OCI-M1 (cell line): Measurements from ENCODE around the gene MSI2.
A peak's percentile ranks its signal among the peaks of the same experiment; 100 is the strongest.

Experiments
- DNase-seq: peaks from one replicate; lab custom pipeline; 2025; lab: John Stamatoyannopoulos, UW

MSI2 gene

GRCh38 chr17:57459286-57459915, 203.1 kb downstream of the MSI2 start:
- peak; percentile 68 for DNase-seq

DNA sequence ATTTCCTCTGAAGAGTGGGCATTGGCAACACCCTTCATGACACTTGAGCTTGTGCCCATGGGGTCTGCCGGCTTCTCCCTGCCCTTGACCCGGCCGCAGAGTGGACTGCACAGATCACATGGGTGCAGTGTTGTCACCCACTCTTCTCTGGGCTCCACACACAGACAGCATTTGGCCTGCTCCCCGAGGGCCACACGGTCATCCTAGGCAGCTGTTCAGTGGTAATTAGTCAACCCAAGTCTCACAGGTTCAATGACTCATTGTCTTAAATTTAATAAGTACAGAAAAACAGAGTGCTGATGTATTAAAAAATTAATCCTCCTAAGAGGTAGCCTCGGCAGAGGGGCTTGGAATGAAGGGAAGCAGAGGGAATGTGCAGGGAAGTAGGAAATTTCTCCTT, 204.8 kb downstream of the MSI2 start:
- DNase-seq, result no peak

DNA sequence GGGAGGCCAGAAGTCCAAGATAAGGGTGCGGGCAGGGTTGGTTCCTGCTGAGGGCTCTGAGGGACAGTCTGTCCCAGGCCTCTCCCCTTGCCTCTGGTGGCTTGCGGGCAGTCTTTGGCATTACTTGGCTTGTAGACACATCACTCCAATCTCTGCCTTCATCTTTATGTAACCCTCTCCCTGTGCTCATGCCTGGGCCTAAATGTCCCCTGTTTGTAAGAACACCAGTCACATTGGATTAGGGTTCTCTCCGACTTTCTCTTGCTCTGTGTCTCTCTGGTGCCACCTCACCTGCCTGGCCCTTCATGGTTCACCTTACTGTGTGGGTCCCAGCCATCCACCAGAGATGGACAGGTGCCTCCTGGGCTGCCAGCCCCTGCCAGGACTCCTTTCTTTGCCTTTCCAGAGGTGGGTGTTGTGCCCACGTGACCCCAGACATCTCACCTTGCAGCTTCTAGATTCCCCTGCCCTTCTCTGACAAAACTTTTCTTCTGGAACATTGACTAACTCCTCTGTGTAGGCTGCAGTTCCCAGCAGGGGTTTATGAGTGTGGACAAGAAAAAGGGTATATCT, 205.8 kb downstream of the MSI2 start:
- DNase-seq, result no peak

DNA sequence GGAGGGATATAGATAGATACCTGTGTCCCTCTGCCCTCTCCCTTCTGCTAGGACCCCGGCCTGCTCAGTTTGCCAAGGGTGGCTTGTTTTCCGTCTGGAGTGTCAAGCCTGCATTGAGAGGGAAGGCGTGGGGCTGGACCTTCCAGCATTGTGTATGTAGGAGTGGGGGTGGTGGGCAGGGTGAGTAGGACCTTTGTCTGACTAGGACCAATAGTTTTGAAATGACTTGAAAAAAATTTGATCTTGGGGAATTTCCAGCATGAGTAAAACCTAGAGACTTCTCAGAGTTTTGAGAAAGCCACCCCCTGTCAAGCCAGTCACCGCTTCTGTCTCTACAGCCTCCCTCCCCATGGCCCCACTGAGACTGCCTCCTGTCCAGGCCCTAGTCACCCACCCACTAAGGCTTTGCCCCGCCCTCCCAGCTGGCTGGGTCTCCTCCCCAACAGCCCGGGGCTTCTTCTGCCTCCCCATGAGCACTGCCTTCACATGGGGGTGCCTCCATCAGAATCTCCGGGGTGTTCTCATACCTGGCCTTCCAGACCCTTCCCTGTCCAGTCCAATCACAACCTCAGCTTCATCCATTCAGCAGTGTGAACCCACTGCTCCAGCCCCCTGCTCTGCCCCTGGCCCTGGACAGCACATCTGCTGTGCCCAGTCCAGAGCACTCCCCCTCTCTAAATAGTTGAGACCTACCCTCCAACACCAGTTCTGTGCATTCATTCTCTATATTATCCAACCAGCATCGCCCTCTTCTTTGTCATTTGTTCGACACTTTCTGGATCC, 207.0 kb downstream of the MSI2 start:
- DNase-seq, result no peak

GRCh38 chr17:57464191-57464864, 208.0 kb downstream of the MSI2 start:
- DNase-seq, result no peak

- no peak for DNase-seq
Observed at GRCh38 chr17:57465610-57466009, 209.3 kb downstream of the MSI2 start.

GRCh38 chr17:57466017-57466471, 209.7 kb downstream of the MSI2 start:
- no peak for DNase-seq

DNA sequence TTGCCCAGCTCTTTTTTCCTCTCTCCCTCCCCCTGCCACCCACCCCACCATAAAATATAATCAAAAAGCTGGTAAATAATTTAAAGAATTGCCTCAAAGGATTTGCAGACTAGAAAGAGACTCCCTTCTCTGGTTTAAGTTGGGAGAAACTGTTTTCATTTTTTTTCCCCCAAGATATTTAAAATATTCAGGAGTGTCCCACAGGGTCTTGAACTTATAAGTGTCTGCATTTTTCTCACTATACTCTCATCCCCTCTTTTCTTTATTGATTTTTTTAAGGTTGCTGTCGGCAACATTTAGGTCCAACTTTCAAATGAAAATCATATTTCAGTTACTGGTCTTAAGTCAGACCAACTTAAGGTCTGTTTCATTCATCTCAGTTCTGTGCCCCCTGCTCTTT, 210.2 kb downstream of the MSI2 start:
- no peak for DNase-seq

- no peak for DNase-seq
Observed at GRCh38 chr17:57467226-57467625, 210.9 kb downstream of the MSI2 start.

- no peak for DNase-seq
Observed at GRCh38 chr17:57467801-57468200, 211.5 kb downstream of the MSI2 start.

- DNase-seq, result no peak
Observed at GRCh38 chr17:57468932-57469775, 212.8 kb downstream of the MSI2 start.

GRCh38 chr17:57470906-57471305, 214.6 kb downstream of the MSI2 start:
- DNase-seq, result no peak

DNA sequence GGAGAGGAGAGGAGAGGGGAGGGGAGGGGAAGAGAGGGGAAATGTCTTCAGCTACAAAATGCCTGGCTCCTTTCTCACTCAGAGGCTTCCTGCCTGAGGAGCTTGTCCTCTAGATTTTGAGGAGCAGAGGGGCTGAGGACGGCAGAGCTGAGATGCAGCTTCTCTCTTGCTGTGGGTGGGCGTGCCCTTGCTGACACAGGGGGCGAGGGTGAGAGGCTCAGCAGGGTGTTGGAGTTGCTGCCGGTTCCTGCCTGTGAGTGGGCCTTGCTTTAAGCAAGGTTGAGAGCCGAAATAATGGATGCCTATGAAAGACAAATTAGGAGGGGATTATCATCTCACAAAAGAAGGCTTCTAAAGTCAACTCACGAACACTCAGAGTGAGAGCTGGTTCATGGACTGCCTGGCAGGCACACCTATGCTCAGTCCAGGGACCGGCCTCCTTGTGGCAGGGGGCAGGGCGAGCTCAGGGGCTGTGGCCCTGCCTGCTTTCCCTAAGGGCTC, 215.6 kb downstream of the MSI2 start:
- no peak for DNase-seq

GRCh38 chr17:57475796-57476195, 219.5 kb downstream of the MSI2 start:
- no peak for DNase-seq

DNA sequence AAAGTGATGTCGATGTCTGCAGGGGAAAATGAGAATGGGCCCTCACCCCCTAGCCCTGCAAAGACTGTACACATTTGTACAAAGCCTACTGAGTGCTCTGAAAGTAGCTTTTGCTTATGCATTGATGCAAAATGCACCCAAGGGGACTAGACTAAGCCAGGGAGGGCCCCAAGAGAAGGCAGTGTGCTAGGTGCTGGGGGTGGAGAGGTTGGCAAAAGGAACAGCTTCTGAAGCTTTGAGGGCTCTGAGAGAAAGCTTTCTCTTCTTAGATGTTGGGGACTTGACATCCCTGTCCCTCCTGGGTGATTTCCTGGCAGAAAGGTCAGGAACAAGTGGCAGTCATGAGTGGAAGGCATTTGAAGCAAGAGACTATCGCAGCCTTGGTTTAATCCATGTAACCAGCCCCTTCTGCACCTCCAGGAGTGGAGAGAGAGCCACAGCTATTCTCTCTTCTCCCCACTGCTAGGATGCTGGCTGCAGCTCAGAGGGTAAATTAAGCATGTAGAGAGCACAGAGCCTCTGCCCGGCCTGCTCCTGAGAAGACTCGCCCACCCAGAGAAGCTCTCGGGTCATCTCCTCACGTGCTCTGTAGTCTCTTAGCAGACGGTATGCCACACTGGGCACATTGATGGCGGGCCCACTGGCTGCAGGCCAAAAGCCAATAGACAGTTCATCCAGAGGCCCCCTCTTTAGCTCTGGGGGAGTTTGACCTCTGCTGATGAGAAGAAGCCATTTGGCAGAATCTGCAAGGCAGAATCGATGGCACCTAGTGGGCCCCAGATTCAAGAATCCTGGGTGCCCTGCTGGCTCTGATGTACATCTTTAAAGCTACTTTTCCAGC, 221.4 kb downstream of the MSI2 start:
- no peak for DNase-seq

DNA sequence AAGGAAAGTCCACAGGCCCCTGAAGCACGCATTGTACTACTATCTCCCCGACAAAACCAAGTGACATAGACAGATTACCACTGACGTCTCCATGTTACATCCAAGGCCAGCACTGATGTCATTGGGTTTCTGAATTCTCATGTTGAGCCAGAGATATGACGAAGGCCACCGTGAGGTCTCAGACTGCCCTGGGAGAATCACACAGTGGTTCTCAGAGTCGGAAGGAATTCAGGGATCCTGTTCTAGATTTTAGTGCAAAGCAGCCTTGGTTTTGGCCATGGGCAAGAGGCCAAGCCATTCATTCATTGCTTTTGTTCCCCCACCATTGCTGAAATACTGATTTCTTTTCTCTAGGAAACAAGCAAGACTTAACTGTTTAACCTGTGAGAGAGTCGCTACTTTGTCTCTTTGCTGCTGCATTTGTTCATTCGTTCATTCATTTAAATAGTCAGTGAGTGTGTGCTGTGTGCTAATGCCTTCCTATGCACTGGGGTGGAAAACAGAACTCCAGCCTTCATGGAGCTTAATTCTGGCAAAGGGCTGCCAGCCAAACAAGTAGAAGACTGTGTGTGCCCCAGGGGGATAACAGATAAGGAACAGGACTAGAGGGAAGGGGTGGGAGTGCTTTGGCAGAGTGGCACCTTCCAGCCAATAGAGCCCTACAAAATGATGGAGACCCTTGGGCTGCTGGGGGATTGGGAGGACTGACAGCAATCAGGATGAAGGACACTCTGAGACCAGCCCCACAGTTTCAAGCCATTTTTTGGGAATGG, 222.3 kb downstream of the MSI2 start:
- DNase-seq, result no peak

DNA sequence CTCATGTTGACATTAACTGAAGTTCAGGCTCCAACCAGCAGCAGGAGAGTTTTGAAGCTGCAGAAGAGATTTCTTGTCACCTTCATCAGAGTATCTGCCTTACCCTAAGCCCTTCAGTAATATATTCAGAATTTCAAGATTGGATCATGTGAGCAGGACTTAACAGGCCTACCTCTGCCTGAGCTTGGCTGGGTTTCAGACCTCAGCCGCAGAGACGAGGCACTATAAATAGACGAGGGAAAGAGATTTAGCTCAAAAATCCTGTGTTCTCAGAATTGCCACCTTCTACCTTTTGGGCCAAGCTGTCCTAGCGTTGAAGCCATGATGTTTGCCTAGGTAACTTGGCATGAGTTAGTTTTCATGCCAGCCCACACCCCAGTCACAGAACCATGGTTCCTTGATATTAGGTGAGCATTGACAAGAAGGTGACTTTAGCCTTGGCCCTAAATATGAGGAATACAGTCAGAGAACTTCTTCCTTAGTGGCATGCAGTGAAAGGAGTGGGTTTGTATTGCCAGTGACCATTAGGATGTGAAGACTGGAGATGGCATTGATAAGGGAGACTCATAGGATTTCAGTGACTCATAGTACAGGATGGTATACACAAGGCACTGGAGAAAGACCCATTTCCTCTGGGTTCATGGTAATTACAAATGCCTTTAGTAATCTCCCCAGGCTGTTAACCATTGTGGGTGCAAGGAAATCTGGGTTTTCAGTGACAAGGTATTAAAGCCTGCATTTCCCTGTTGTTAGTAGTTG, 224.3 kb downstream of the MSI2 start:
- DNase-seq, result no peak

- peak; percentile 17 for DNase-seq
Observed at GRCh38 chr17:57481910-57482391, 225.6 kb downstream of the MSI2 start.

DNA sequence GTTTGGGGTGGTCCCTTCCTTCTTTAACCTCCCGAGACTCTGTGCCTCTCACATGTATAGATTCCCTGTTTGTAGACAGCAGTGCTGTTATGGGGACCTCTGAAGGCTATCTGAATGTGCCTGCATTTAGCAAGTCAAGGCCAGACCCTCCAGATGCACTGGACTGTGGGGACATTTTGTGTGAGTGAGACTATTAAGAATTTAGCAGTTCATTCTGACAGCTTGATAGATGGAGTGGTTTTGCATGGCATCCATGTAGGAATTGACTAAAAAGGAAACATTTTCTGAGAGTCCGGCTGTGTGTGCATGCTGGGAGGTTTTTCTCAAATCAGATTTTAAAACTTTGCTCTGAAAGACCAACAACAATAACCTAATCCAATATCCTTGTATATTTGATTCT, 226.3 kb downstream of the MSI2 start:
- no peak for DNase-seq
